SH-SY5Y (cell line): Measurements from ENCODE around the gene OARD1.

Experiments
- GATA2 ChIP-seq: IDR thresholded peaks from 2 replicates; pipeline ENCODE4 v1.6.1; 2011; ENCODE audit warnings: mild to moderate bottlenecking, low read depth, low read length
- GATA3 ChIP-seq: IDR thresholded peaks from 2 replicates; pipeline ENCODE4 v1.6.1; 2011; ENCODE audit warnings: low read depth, mild to moderate bottlenecking, low read length, moderate library complexity

- TF ChIP-seq GATA3: no peak
- no peak for TF ChIP-seq GATA2
Measured at GRCh38 chr6:41036186-41036585, 36.0 kb downstream of the OARD1 start.
